Lung (tissue), 12 donors: ENCODE results near the gene PTBP2. TPM values are rescaled to one million over a fixed set of nuclear protein-coding genes. Genes with fewer than 3 reads are reported as not detected.

Source experiments
- ATAC-seq: fragments of 200-7000 bp; cut with Tn5 transposase; one replicate; pipeline ENCODE4 v1.9.1; 2020; ENCODE audit warnings: moderate number of reproducible peaks; ENCODE audit not compliant: insufficient read depth, low FRiP score
- DNase-seq, 3 donors: peaks; one replicate each; pipeline ENCODE4 v3.0.0-alpha.2; 2013 to 2017
- H3K27ac ChIP-seq, 2 donors: one replicate each; pipeline ENCODE4 v1.5.1; 2013; ENCODE audit warnings: mild to moderate bottlenecking in 2 of 2, moderate library complexity in 2 of 2, control low read depth in 1 of 2, inconsistent platforms in 1 of 2, low read depth in 1 of 2, low read length in 1 of 2
- H3K27me3 ChIP-seq, 3 donors: one replicate each; pipeline ENCODE4 v1.5.1; 2013; ENCODE audit warnings: low read length in 2 of 3; ENCODE audit not compliant: control insufficient read depth in 3 of 3, insufficient read depth in 3 of 3
- H3K36me3 ChIP-seq, 4 donors: one replicate each; pipeline ENCODE4 v1.5.1; 2013; ENCODE audit warnings: low read length in 4 of 4, mild to moderate bottlenecking in 1 of 4, moderate library complexity in 1 of 4; ENCODE audit not compliant: control insufficient read depth in 4 of 4, insufficient read depth in 4 of 4
- H3K4me1 ChIP-seq, 5 donors: one replicate each; pipeline ENCODE4 v1.5.1; 2013; ENCODE audit warnings: low read length in 5 of 5, mild to moderate bottlenecking in 2 of 5, moderate library complexity in 1 of 5; ENCODE audit not compliant: control insufficient read depth in 5 of 5, insufficient read depth in 5 of 5
- H3K4me3 ChIP-seq: one replicate; pipeline ENCODE4 v1.5.1; 2013; ENCODE audit warnings: mild to moderate bottlenecking, control low read depth, moderate library complexity
- H3K9ac ChIP-seq, 2 donors: one replicate each; pipeline ENCODE4 v1.5.1; 2013; ENCODE audit warnings: low read length in 2 of 2, control low read depth in 1 of 2; ENCODE audit not compliant: insufficient read depth in 1 of 2
- H3K9me3 ChIP-seq, 4 donors: one replicate each; pipeline ENCODE4 v1.5.1; 2013; ENCODE audit warnings: low read length in 3 of 4, mild to moderate bottlenecking in 1 of 4, moderate library complexity in 1 of 4; ENCODE audit not compliant: control insufficient read depth in 4 of 4, insufficient read depth in 3 of 4
- CTCF ChIP-seq: IDR thresholded peaks from 2 replicates; pipeline ENCODE4 v1.5.1; 2012; ENCODE audit warnings: mild to moderate bottlenecking; ENCODE audit errors: control extremely low read depth, extremely low read depth
- WGBS, 2 donors: extraction: QIAGEN DNeasy Blood & Tissue Kit; methylation state at CpG; one replicate each; pipeline ENCODE4 v1.1.7; 2013; 5-methylcytosine and 5-hydroxymethylcytosine counted together
- polyA plus RNA-seq, 2 donors: library from polyadenylated mRNA; stranded (reverse); fragments of 200-250 nt; gene quantifications; one replicate each; pipeline ENCODE4 v1.2.1, GENCODE V29; 2013
- total RNA-seq, 2 donors: library from RNA; depleted of rRNA in 1 of 2; stranded (reverse); fragments of >200 nt in 1 of 2; gene quantifications; one replicate each; pipeline ENCODE4 v1.2.1, GENCODE V29; 2014 to 2021
- donor health status: control.
- donor health status: control.
- donor health status: Bipolar disorder and iron deficiency.
- donor health status: healthy.
- donor health status: DM: yes; HTN: yes; CAD: no.

PTBP2 gene
- total and polyA plus RNA-seq, 4 donors, result 5.7 to 79.7 (median 14.6) TPM

GRCh38 chr1:96820671-96821070 is 99.1 kb downstream of the PTBP2 start:
- Histone ChIP-seq H3K27me3 (no peaks in the 10 kb centered on the region), H3K4me3 (no peak overlapping the region), H3K9me3 (no peaks in the 10 kb centered on the region), H3K27ac (no peak overlapping the region), H3K36me3 (peaks cover 0 to 4% (median 4%) of the 10 kb centered on the region in 4 donors), H3K4me1 (peaks cover 0 to 8% (median 0%) of the 10 kb centered on the region in 5 donors), H3K9ac (peak overlapping the region in 1 of 2 donors; percentile 7)
- DNase-seq (no peak), ATAC-seq (no peak)
- no peak for TF ChIP-seq CTCF
- WGBS, 2 donors, result 97 to 99% methylated on average over 1 of the region's 1 CpG

GRCh38 chr1:96825231-96825630 is 103.6 kb downstream of the PTBP2 start:
- H3K9ac ChIP-seq, result no peak overlapping the region
- H3K36me3 ChIP-seq, result peaks cover 0 to 2% (median 0%) of the 10 kb centered on the region in 4 donors
- peaks cover 0 to 8% (median 0%) of the 10 kb centered on the region in 5 donors for H3K4me1 ChIP-seq
- H3K9me3 ChIP-seq, result no peaks in the 10 kb centered on the region
- no peak overlapping the region for H3K4me3 ChIP-seq
- 96 to 100% methylated on average over 1 of the region's 1 CpG for WGBS, 2 donors
- ATAC-seq (no peak), DNase-seq (no peak)
- no peaks in the 10 kb centered on the region for H3K27me3 ChIP-seq
- no peak overlapping the region for H3K27ac ChIP-seq
- no peak for TF ChIP-seq CTCF

- no peaks in the 10 kb centered on the region for H3K27me3 ChIP-seq
- no peak overlapping the region for H3K4me3 ChIP-seq
- no peak overlapping the region for H3K27ac ChIP-seq
- H3K9me3 ChIP-seq, result no peaks in the 10 kb centered on the region
- no peak overlapping the region for H3K9ac ChIP-seq
- ATAC-seq (no peak), DNase-seq (no peak)
- no peaks in the 10 kb centered on the region for H3K4me1 ChIP-seq
- H3K36me3 ChIP-seq, result peaks cover 0 to 2% (median 0%) of the 10 kb centered on the region in 4 donors
- TF ChIP-seq CTCF, result no peak
Observed at GRCh38 chr1:96825950-96826576, 104.5 kb downstream of the PTBP2 start.

- Histone ChIP-seq H3K36me3 (no peaks in the 10 kb centered on the region), H3K27me3 (no peaks in the 10 kb centered on the region), H3K27ac (no peak overlapping the region), H3K4me3 (no peak overlapping the region), H3K9ac (no peak overlapping the region), H3K9me3 (peaks cover 0 to 1% (median 0%) of the 10 kb centered on the region in 4 donors), H3K4me1 (peaks cover 0 to 17% (median 3%) of the 10 kb centered on the region in 5 donors)
- no peak for TF ChIP-seq CTCF
- no peak for DNase-seq
- ATAC-seq, result no peak
- WGBS, 2 donors, result 97 to 98% methylated on average over 1 of the region's 1 CpG
Observed at GRCh38 chr1:96833376-96833775, 111.8 kb downstream of the PTBP2 start.
